ENCODE results near the gene YJU2. TPM values are rescaled to one million over a fixed set of nuclear protein-coding genes. Genes with fewer than 3 reads are reported as not detected.
"Not testable (repeated sequence)": the region's sequence is repeated elsewhere in the genome, so short reads cannot be mapped to it uniquely, and the experiment has no call there.

The YJU2 gene
- total and polyA plus RNA-seq, 12 donors, result 14.0 to 81.2 (median 24.3) TPM

GRCh38 chr19:4279530-4280422 is 32.9 kb downstream of the YJU2 start:
- no peak for TF ChIP-seq POLR2A (IDR thresholded peaks at IDR 0.05)
- TF ChIP-seq, protein P1, sequence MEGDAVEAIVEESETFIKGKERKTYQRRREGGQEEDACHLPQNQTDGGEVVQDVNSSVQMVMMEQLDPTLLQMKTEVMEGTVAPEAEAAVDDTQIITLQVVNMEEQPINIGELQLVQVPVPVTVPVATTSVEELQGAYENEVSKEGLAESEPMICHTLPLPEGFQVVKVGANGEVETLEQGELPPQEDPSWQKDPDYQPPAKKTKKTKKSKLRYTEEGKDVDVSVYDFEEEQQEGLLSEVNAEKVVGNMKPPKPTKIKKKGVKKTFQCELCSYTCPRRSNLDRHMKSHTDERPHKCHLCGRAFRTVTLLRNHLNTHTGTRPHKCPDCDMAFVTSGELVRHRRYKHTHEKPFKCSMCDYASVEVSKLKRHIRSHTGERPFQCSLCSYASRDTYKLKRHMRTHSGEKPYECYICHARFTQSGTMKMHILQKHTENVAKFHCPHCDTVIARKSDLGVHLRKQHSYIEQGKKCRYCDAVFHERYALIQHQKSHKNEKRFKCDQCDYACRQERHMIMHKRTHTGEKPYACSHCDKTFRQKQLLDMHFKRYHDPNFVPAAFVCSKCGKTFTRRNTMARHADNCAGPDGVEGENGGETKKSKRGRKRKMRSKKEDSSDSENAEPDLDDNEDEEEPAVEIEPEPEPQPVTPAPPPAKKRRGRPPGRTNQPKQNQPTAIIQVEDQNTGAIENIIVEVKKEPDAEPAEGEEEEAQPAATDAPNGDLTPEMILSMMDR (IDR thresholded peaks at IDR 0.05), result no peak
- no peak overlapping the region for H3K27ac ChIP-seq
- 1 to 3% (median 2%) methylated on average over 11 to 71 of the region's 71 CpGs for WGBS, 4 donors
- H3K27me3 ChIP-seq, result peaks cover 25% of the 10 kb centered on the region
- H3K4me1 ChIP-seq (replicated peaks in 1 of 2), result peaks cover 9 to 12% of the 10 kb centered on the region in 2 donors
- H3K9me3 ChIP-seq (replicated peaks in 1 of 3), result no peaks in the 10 kb centered on the region
- no peaks in the 10 kb centered on the region for H3K36me3 ChIP-seq (replicated peaks in 1 of 2)
- no peak for DNase-seq
- intact Hi-C loops (cut with DNase I), result no loop called here
- H3K4me3 ChIP-seq, result peak overlapping the region in 2 of 4 donors; percentile 6 to 41

DNA sequence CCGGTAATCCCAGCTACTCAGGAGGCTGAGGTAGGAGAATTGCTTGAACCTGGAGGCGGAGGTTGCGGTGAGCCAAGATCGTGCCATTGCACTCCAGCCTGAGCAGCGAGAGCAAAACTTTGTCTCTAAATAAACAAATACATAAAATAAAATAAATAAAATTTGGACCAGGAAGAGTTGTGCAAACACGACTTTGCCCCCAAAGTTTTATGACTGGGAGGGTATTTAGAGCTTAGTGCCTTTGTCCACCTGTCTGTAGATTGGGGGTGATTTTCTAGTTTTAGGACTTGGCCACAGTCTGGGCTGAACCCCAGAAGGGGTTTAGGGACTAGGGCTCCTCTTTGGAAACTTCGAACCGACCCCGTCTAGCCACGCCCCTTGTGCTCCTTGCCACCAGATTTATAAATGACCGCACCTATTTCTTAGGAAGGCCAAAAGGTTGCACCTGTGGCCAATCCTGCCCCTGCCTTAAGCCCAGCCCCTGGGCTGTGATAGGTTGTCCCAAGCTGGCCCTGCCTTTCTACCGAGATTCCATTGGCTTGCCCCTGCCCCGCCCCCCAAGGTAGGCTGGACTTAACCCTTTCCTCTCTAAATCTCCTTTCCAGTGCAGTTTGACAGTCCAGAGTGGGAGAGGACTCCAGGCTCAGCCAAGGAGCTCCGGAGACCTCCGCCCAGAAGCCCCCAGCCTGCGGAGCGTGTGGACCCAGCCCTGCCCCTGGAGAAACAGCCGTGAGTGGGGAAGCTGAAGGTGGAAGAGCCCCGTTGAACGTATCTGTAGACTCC is 37.5 kb downstream of the YJU2 start:
- H3K4me1 ChIP-seq (replicated peaks in 1 of 2), result peaks cover 3 to 5% of the 10 kb centered on the region in 2 donors
- no peaks in the 10 kb centered on the region for H3K9me3 ChIP-seq (replicated peaks in 1 of 3)
- peaks cover 15% of the 10 kb centered on the region for H3K27me3 ChIP-seq
- TF ChIP-seq POLR2A (IDR thresholded peaks at IDR 0.05), result no peak
- TF ChIP-seq, protein P1 (IDR thresholded peaks at IDR 0.05), result no peak
- no peak for DNase-seq
- 35 to 46% (median 38%) methylated on average over 16 to 20 of the region's 20 CpGs for WGBS, 4 donors
- H3K36me3 ChIP-seq (replicated peaks in 1 of 2), result no peaks in the 10 kb centered on the region
- intact Hi-C loops (cut with DNase I), result no loop called here
- H3K4me3 ChIP-seq, result no peak overlapping the region
- no peak overlapping the region for H3K27ac ChIP-seq

DNA sequence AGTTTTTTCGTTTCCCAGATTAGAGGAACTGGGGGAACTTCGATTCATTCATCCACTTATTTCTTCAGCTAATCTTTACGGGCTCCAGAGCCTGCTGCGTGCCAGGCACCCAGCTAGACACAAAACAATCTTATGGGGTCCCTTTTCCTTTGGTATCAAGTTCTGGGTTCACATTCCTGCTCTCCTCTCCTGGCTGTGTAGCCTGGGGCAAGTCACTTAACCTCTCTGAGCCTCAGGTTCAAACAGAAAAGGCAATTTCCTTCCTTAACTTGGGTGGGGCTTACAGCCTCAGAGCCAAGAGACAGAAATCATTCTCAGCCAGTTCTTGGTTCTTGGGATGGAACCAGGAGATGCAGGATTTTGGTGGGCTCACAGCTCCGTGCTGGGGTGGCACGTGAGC is 38.1 kb downstream of the YJU2 start:
- intact Hi-C loops (cut with DNase I), result no loop called here
- Histone ChIP-seq H3K27ac (no peak overlapping the region), H3K4me3 (no peak overlapping the region), H3K9me3 (replicated peaks in 1 of 3) (no peaks in the 10 kb centered on the region), H3K4me1 (replicated peaks in 1 of 2) (no peaks in the 10 kb centered on the region), H3K36me3 (replicated peaks in 1 of 2) (no peaks in the 10 kb centered on the region), H3K27me3 (peaks cover 9% of the 10 kb centered on the region)
- 63 to 76% (median 66%) methylated on average over 5 to 6 of the region's 6 CpGs for WGBS, 4 donors
- TF ChIP-seq, protein P1 (IDR thresholded peaks at IDR 0.05), result no peak
- no peak for TF ChIP-seq POLR2A (IDR thresholded peaks at IDR 0.05)
- no peak for DNase-seq

- H3K4me1 ChIP-seq (replicated peaks in 1 of 2); intact Hi-C loops (cut with DNase I); H3K9me3 ChIP-seq (replicated peaks in 1 of 3); H3K27ac ChIP-seq; H3K36me3 ChIP-seq (replicated peaks in 1 of 2); H3K27me3 ChIP-seq; DNase-seq; H3K4me3 ChIP-seq: not testable (repeated sequence)
- WGBS, 4 donors, result 89 to 91% (median 89%) methylated on average over 4 of the region's 4 CpGs
Measured at GRCh38 chr19:4286141-4286540, 39.3 kb downstream of the YJU2 start.
